ENCODE data around the gene TNIK. TPM values are rescaled to one million over a fixed set of nuclear protein-coding genes. Genes with fewer than 3 reads are reported as not detected.

TNIK gene
- total and polyA plus RNA-seq, 2 donors from 2014 or later = 3.6 to 48.9 TPM

GRCh38 chr3:171393032-171393744 is 67.0 kb downstream of the TNIK start:
- TF ChIP-seq, protein P1, sequence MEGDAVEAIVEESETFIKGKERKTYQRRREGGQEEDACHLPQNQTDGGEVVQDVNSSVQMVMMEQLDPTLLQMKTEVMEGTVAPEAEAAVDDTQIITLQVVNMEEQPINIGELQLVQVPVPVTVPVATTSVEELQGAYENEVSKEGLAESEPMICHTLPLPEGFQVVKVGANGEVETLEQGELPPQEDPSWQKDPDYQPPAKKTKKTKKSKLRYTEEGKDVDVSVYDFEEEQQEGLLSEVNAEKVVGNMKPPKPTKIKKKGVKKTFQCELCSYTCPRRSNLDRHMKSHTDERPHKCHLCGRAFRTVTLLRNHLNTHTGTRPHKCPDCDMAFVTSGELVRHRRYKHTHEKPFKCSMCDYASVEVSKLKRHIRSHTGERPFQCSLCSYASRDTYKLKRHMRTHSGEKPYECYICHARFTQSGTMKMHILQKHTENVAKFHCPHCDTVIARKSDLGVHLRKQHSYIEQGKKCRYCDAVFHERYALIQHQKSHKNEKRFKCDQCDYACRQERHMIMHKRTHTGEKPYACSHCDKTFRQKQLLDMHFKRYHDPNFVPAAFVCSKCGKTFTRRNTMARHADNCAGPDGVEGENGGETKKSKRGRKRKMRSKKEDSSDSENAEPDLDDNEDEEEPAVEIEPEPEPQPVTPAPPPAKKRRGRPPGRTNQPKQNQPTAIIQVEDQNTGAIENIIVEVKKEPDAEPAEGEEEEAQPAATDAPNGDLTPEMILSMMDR (IDR thresholded peaks at IDR 0.05; ENCODE audit: borderline replicate concordance, extremely low read depth, insufficient read depth) = no peak
- FAIRE-seq = no peak
- intact Hi-C loops (cut with DNase I) = no loop called here
- H3K4me3 ChIP-seq (ENCODE audit: low read length in 3 of 3) = no peak overlapping the region
- no peaks in the 10 kb centered on the region for H3K9me3 ChIP-seq (ENCODE audit: control insufficient read depth in 2 of 3, insufficient read depth in 1 of 3, low read length in 3 of 3)
- no peaks in the 10 kb centered on the region for H3K27me3 ChIP-seq (ENCODE audit: control insufficient read depth, insufficient read depth, low read length)
- H3K4me1 ChIP-seq (ENCODE audit: control insufficient read depth in 2 of 3, insufficient read depth in 2 of 3, low read depth in 1 of 3, low read length in 3 of 3) = peaks cover 0 to 3% (median 0%) of the 10 kb centered on the region in 3 donors
- no peak overlapping the region for H3K9ac ChIP-seq (ENCODE audit: low read length in 3 of 3)
- no peaks in the 10 kb centered on the region for H3K36me3 ChIP-seq (ENCODE audit: control insufficient read depth in 2 of 3, insufficient read depth in 3 of 3, low read length in 3 of 3)
- no peak overlapping the region for H3K27ac ChIP-seq (ENCODE audit: low read depth in 2 of 2, low read length in 2 of 2)
- DNase-seq = peak in 2 of 5 donors; percentile 22 to 50

GRCh38 chr3:171391432-171391831 is 68.8 kb downstream of the TNIK start:
- Histone ChIP-seq H3K4me1 (ENCODE audit: control insufficient read depth in 2 of 3, insufficient read depth in 2 of 3, low read depth in 1 of 3, low read length in 3 of 3) (peaks cover 0 to 3% (median 0%) of the 10 kb centered on the region in 3 donors), H3K27ac (ENCODE audit: low read depth in 2 of 2, low read length in 2 of 2) (no peak overlapping the region), H3K9ac (ENCODE audit: low read length in 3 of 3) (no peak overlapping the region), H3K27me3 (ENCODE audit: control insufficient read depth, insufficient read depth, low read length) (no peaks in the 10 kb centered on the region), H3K36me3 (ENCODE audit: control insufficient read depth in 2 of 3, insufficient read depth in 3 of 3, low read length in 3 of 3) (no peaks in the 10 kb centered on the region), H3K4me3 (ENCODE audit: low read length in 3 of 3) (no peak overlapping the region), H3K9me3 (ENCODE audit: control insufficient read depth in 2 of 3, insufficient read depth in 1 of 3, low read length in 3 of 3) (no peaks in the 10 kb centered on the region)
- DNase-seq (no peak), FAIRE-seq (no peak)
- intact Hi-C loops (cut with DNase I) = no loop called here
- TF ChIP-seq, protein P1 (IDR thresholded peaks at IDR 0.05; ENCODE audit: borderline replicate concordance, extremely low read depth, insufficient read depth) = no peak

GRCh38 chr3:171390051-171390941 is 69.9 kb downstream of the TNIK start:
- H3K27me3 ChIP-seq (ENCODE audit: control insufficient read depth, insufficient read depth, low read length) = no peaks in the 10 kb centered on the region
- no peaks in the 10 kb centered on the region for H3K9me3 ChIP-seq (ENCODE audit: control insufficient read depth in 2 of 3, insufficient read depth in 1 of 3, low read length in 3 of 3)
- intact Hi-C loops (cut with DNase I) = no loop called here
- FAIRE-seq = no peak
- TF ChIP-seq, protein P1 (IDR thresholded peaks at IDR 0.05; ENCODE audit: borderline replicate concordance, extremely low read depth, insufficient read depth) = no peak
- H3K4me3 ChIP-seq (ENCODE audit: low read length in 3 of 3) = peak overlapping the region in 1 of 3 donors; percentile 3
- H3K36me3 ChIP-seq (ENCODE audit: control insufficient read depth in 2 of 3, insufficient read depth in 3 of 3, low read length in 3 of 3) = no peaks in the 10 kb centered on the region
- no peak overlapping the region for H3K27ac ChIP-seq (ENCODE audit: low read depth in 2 of 2, low read length in 2 of 2)
- no peak overlapping the region for H3K9ac ChIP-seq (ENCODE audit: low read length in 3 of 3)
- peak in 2 of 5 donors; percentile 47 to 55 for DNase-seq
- H3K4me1 ChIP-seq (ENCODE audit: control insufficient read depth in 2 of 3, insufficient read depth in 2 of 3, low read depth in 1 of 3, low read length in 3 of 3) = peaks cover 0 to 3% (median 0%) of the 10 kb centered on the region in 3 donors

Measured in kidney (tissue), 14 donors.